Pulmonary artery endothelial cell (primary cell): Measurements from ENCODE around the gene MAD1L1. TPM values are rescaled to one million over a fixed set of nuclear protein-coding genes. Genes with fewer than 3 reads are reported as not detected.

Experiments
- DNase-seq: peaks from one replicate; pipeline ENCODE4 v3.0.0-alpha.2; 2011; ENCODE audit warnings: low read depth, low spot score
- total RNA-seq: library from RNA; depleted of rRNA; stranded (reverse); fragments of >200 nt; gene quantifications from 2 replicates; pipeline ENCODE4 v1.2.3, GENCODE V29; 2014

Gene MAD1L1
- total RNA-seq, 1 donor from 2014 or later = 53.2 TPM

DNA sequence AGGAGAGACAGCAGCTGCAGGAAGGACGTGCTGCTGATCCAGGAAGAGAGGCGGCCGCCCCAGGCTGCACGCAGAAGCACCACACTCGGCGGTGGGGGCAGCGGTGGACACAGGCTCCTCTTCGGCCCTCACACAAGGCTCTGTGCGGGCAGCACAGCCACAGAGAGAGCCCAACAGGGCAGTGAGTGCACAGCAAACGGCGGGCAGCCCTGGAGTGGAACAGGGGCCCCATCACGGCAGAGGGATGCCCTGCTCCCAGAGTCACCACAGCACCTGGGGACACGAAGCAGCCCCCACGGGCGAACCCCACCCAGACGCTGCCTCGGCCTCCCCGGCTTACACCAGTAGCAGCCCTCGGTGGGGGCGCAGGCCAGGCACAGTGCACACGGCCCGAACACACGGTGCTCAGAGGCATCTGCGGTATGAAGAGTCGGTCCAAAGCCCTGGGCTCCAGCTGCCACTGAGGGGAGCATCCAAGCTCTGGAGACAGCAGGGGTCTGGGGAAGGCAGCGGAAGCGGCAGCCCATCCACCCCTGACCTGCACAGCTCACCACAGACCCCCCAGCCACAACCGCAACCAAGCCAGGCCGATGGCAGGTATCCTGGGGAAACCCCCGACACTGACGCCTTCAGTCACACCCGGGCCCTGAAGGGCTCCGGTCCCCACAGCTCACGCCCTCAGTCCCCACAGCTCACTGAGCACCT, 26.1 kb upstream of the MAD1L1 start:
- no peak for DNase-seq

DNA sequence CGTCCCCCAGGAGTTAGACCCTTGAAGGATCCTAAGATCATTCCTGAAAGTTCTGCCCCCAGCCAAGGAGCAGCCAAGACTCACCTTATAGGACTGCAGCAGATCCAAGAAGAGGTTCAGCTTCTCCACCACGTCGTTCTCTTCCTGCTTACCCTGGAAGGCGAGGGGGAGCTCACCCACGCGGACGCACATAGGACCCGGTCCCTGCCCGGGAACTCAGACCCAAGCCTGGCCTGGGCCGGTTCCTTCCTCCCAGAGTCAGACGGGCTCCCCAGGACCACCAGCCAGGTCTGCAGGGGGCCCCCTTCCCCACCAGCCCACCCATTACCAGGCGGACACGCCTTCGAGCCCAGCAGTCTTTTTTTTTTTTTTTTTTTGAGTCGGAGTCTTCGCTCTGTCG, 24.9 kb upstream of the MAD1L1 start:
- no peak for DNase-seq

DNA sequence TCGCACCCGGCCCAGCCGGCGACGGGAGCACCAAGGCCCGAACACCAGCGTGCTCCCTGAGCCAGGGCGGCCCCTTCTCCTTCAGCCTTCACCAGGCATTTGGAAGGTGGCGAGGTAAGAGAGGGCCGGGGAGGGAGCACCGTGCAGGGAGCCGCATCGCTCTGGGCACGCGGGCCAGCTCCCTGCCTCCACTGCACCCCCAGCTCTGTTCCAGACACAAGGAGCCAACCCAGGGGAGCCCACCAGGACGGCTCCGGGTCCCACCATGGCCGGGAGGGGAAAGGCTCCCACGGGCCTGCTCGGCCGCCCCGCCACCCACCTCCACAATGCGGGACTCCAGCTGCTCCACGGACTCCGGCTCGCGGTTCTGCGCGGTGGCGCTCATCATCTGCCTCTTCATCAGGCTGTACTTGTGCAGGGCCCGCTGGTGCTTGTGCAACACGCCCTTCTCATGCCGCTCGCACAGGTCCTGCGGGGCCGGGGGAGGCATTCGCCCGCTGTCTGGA, 24.4 kb upstream of the MAD1L1 start:
- no peak for DNase-seq

DNA sequence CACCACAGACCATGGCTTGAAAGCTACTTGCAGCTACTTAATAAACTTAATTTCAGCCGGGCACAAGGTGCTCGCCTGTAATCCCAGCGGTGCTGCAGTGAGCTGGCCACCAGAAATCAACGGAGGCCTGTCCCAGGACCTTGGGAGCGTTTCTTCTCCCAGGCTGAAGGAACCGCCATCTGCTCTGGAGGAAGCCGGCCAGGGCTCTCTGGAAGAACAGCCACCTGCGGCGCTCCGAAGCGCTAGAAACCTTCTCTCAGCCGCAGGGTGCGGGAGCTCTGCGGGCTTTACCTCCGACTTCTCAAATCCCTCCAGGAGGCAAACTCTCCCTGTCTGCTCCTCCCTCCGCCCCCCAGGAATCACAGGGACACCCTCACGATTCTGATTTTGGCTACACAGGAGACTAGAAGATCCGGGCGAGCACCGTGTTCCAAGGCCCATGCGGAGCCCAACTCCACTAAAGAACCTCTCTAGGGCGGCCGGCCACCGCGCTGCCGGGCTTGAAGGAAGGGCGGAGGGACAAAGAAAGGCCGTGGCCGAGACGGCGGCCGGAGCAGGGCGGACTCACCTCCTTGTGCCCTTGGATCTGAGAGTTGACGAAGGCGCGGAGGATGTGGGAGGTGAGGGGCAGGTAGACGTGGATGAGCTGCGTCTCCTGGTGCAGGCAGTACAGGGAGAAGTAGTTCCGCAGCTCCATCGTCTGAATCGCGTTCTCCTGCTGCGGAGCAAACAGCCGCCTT, 23.7 kb upstream of the MAD1L1 start:
- no peak for DNase-seq

DNA sequence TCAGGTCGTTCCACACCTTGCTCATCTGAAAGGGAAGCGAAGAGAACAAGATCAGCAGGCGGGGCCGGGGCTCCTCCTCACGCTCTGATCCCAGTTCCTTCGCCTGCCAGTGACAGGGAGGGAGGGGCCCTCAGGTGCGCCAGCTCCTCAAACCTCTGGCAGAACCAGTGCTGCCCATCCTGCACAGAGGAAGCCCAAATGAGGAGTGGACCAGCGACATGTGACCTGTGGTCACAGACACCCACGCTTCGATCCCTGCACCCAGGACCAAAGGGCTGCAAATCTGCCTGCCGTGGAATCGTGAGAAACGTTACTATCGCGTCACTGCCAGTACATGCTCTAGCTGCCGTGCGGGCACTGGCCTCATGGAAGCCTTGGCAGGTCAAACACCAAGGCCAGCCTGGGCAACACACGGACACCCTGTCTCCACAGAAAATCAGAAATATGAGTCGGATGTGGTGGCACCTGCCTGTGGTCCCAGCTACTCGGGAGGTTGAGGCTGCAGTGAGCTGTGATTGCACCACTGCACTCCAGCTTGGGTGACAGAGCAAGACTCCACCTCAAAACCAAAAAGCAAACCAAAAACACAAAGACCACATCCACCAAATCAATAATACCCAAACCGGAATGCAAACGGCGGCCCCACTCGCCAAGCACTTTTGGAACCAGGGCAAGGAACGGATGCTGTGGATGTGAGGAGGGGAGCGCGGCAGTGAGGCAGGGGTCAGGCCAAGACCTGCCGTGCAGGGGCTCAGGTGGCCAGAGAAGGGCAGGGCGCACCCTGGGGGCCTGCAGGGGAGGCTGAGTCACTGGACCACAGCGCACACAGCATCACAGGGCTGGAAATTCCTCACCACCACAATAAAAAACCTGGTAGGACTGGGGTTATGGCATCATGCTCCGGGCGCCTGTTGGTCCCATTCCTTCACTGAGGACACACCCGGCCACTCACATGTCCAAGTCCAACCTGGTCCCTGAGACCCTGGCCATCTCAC, 22.7 kb upstream of the MAD1L1 start:
- DNase-seq = no peak

DNA sequence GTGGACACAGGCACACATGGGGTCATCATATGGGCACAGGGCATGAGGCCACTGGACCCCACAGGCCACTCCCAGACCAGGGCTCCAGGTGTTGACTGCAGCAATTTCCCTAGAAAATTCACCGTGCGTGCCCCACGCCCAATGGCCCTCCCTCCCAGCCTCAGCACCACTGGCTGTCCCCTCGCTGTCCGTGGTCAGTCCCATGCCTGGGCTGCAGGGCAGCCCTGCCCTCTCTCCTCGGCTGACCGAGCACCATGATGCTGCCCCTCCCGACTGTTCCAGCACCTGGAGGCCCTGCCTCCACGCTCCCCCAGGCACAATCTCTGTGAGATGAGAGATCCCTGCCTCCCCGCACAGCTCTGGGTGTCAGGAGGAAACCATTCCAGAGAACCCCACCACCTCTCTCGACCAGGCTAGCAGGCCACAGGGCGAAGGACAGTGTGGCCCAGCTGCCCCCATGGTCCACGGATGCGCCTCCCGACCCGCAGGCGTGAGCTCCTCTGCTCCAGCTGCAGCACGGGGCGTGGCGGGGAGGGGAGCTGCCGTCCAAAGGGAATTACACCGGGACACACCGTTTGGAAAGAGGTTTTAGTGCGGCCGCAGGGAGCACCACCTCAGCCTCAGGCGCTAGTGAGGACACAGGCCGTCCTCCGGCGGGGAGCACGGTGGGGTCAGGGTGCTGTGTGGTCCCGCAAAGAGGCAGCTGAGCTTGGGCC, 21.8 kb upstream of the MAD1L1 start:
- DNase-seq = no peak

DNA sequence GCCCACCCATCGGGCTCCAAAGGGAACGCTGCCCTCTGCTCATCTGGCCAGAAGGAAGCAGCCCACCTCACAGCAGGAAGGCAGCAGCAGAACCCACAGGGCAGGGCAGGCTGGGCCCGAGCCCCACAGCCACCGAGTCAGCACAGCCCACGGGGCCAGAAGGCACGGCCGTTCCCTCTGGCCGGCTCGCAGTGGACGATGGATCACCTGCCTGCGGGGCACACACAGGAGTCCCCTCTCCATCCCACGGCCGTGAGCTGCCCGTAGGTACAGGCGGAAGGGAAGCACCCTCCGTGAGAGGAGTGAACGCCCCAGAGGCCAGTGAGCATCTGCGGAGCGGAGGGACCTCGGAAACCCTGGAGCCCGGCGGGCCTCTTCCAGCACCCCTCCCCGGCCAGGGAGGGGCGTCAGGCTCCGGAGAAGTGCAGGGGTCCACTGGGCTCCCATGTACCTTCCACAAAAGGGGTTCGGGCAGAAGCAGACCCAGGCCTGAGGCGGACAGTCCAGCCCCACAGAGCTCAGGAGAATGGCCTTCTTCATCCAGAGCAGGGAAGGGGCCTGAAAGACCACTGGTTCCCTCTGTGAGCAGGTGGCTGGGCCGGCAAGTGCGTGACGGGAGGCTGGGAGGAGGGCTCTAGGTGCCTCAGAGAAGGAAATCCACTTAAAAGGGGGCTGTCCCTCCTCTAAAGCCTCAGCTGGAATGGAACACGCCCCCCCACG, 20.9 kb upstream of the MAD1L1 start:
- no peak for DNase-seq

DNA sequence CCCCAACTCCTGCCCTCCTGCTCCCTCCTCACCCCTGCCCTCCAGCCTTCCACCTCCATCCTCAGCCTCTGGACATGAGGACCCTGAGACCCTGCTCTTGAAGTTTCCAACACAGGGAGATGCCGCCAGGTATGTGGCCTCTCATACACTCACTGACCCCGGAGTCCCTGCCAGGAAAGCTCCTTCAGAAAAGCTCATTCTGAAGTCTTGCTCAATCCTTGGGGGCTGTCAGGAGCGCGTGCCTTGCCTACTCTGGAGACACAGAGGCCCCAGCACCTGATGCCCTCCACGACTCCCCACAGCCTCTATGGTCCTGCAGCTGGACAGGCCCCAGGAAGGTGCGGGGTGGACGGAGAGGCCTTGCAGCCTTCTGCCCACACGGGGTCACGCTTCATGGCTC, 20.3 kb upstream of the MAD1L1 start:
- no peak for DNase-seq

DNA sequence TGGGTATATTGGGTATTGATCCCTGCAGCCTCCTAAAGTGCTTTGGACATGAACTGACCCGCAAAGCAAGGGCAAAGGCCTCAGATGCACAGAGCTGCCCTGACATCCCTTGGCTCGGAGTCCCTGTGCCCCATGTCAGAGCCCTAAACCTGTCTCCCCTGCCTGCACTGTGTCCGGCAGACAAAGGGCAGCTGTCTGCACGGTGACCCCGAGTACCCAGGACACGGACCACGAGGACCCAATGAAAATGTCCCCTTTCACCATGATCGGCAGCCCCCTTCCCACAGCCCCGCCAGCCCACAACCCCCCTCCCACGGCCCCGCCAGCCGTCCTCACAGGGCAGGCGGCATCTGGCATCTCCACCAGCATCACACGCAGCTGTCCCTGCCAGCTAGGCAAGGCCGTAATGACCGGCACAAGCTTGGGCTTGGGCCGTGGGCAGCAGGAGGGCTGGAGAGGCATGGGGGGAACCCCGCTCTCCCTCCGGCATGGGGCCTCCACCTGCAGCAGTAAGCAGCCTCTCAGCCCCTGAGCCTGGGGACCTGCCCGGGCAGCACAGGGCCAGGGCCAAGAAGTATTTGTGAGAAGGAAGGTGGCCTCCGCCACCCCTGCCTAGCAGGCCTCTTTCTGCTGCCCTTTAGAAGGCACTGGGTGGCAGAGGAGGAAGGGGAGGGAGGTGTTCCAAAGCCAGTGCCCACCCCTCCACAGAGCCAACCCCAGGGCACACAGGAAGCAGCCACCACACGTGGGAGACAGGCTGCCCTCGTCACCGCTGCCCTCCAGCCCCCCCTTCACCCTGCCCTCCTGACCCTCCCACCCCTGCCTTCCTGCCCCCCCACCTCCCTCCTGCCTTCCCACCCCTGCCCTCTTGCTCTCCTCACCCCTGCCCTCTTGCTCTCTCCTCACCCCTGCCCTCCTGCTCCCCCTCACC, 19.4 kb upstream of the MAD1L1 start:
- DNase-seq = no peak

DNA sequence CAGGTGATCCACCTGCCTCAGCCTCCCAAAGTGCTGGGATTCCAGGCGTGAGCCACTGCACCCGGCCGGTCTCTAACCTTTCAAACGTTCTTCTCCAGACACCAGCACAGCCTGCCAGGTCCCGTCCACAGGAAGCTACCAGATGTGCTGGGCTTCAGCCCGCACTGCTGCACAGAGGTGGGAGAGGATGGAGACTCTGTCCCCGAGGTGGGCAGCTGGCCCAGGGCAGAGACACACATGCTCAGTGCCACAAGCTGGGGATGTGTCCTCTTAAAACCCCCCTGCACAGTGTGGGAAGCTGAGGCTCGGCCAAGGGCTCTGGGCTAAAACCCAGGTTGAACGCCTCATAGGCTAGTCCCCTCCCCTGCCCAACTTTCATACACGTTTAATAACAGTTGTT, 18.6 kb upstream of the MAD1L1 start:
- DNase-seq = no peak

DNA sequence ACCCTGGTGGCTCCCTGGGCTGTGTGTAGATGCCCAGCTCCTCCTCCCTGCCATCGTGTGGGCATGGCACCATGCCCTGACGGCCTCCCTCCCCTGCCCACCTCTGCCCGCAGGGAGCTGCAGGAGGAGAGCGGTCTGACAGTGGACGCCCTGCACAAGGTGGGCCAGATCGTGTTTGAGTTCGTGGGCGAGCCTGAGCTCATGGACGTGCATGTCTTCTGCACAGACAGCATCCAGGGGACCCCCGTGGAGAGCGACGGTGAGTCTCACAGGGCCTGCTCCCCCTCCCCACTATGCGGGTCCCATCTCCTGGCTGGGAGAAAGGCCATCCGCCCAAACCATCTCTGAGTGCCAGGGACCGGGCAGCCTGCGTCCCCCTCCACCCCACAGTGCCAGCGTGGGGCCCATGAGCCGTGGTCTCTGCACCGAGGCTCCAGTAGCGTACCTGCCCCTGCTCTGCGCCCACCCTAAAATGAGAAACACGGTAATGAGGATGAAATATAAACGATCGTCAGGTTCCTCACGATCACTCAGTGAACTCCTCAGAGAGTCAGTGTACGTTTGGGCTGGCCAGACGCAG, 17.1 kb upstream of the MAD1L1 start:
- no peak for DNase-seq

DNA sequence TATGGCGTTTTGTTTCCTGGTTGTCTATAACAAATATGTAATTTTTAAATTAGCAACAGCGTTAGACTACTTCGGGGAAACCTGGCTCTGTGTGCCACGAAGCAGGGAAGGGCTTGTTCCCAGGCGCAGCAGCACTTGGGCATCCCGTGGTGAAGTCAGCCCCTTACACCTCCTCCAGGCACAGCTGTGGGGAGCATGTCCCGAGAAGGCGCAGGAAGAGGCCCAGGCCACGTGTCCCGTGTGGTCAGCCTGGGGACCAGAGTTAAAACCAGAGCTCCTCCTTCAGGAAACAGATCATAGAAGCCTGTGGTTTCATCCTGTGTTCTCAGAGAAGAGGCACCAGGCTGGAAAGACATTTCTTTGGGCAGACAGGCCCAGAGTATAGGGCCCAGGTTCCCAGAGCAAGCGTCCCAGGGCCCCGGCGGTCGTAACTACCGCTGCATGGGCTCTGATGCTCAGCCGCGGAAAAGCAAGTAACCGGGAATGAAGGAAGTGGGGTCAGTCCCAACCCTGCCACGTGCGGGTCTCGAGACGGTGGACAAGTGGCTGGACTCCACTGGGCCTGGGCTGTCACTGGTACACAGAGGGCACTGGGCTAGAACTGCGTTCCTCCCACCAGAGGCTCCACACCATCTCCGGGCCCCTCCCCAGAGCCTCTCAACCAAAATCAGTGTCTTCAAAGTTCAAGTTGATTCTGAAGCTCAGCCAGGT, 16.4 kb upstream of the MAD1L1 start:
- peak; percentile 60 for DNase-seq

DNA sequence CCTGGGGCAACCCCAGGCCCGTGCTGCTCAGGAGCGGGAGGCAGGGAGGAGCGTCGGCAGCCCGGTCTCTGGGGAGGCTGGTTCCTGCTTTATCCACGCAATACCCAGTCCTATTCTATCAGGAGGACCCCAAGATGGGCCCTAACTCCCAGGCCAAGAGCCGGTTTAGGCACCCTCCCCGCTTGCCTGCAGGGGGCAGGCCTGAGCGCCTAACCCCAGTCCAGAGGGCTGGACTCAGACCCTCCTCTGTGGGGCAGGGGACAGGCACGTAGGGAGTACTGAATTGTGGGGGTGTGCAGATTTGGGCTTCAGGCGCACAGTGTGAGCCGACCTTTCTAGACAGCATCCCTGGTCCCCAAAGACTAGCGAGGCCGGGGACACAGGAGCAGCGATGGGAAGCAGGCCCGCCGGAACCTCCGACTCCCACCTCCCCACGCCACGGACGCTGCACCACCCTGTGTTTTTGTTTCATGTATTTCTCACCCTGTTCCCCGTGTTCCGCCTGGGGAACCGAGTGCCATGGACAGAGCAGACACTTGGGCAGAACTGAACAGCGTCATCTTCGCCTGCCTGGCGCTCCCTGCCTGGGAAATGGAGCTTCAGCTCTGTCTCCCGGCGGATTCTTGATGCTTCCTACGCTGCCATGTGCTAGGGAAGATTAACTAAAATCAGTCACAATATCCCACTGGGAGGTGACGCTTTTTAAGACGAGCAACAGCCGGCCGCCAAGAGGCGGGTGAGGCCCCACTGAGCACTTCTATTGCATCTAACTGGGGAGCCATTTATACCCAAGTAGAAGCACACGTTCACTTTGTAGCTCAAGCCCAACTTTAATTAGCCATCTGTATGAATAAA, 14.6 kb upstream of the MAD1L1 start:
- DNase-seq = no peak

DNA sequence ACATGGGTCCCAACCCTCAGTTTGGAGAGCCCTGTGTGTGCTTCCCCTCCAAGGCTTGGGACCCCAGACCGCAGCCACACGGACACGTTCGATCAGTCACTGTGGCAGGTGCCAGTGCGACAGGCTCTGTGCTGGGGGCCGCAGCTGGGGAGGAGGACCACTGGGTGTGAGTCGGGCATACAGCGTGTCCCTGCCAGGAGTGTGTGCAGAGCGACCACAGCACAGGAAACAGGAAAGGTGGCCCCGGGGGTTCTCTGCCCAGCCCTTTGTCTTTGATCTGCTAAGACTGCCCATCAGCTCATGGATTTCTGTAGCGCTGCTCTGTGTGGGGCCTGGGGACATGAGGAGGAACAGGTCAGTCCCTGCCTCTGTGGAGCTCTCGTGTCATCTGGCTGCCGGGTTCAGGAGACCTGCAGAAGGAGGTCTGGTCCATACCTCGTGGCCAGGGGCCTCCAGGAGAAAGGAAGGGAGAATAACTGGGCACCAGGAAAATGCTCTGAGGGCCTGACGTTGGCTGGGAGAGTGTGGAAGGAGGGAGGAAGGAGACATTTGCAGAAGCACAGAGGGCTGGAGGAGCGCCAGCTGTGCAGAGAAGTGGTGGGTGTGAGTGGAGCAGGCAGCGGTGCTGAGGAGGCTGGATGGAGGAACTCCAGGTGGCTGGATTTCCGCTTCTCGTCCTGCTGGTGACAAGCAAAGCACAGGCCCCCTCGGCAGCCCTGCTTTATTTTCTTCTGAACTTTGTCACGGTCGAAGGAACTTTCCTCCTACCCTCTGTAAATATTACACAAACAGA, 13.3 kb upstream of the MAD1L1 start:
- DNase-seq = no peak

DNA sequence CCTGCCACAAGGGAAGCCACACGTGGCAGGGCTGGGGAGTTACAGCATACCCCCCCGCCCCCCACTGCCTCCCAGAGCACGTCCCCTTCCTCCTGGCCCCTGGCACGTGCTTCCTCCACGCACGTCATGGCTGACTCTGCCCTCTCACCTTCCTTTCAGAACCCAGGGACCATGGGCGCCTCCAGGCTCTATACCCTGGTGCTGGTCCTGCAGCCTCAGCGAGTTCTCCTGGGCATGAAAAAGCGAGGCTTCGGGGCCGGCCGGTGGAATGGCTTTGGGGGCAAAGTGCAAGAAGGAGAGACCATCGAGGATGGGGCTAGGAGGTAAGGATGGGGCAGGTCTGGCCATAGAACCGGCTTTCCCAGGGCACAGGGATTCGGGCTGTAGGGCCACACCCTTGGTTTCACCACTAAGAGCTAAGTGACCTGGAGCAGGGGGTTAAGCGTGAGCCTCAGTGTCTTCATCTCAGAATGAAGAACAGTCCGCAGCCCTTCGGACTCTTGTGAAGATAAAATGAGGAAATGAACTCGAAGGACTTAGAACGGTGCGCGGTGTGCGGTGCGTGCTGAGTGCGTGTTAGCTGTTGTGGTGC, 11.8 kb upstream of the MAD1L1 start:
- DNase-seq = no peak

DNA sequence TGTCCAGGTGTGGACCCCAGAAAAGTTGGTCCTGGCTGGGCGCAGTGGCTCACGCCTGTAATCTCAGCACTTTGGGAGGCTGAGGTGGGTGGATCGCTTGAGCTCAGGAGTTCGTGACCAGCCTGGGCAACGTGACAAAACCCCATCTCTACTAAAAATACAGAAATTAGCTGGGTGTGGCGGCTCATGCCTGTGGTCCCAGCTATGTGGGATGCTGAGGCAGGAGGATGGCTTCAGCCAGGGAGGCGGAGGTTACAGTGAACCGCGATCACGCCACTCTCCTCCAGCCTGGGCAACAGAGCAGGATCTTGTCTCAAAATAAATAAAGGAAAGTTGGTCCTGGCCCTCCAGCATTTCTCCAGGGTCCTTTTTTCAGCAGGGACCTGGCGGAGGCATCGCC, 10.7 kb upstream of the MAD1L1 start:
- DNase-seq = no peak
